WTC11 (cell line): Measurements from ENCODE around the gene FRAT1.

Source experiments
- CTCF ChIP-seq: fragments of 200-600 bp; IDR thresholded peaks from 2 replicates; pipeline ENCODE4 v1.8.0; 2022; ENCODE audit warnings: antibody characterized with exemption
- ETV6 ChIP-seq: sonication (generic); formaldehyde crosslinking; IDR thresholded peaks from 2 replicates; pipeline ENCODE4 v1.8.1; 2022; ENCODE audit warnings: mild to moderate bottlenecking, missing genetic modification reagents
- SMAD4 ChIP-seq: sonication (generic); formaldehyde crosslinking; IDR thresholded peaks from 2 replicates; pipeline ENCODE4 v1.8.0; 2022; ENCODE audit warnings: mild to moderate bottlenecking, missing genetic modification reagents
- SP1 ChIP-seq: sonication (generic); formaldehyde crosslinking; conservative IDR thresholded peaks from 2 replicates; pipeline ENCODE4 v1.8.1; 2022; ENCODE audit warnings: missing genetic modification reagents
- TCF7 ChIP-seq: sonication (generic); formaldehyde crosslinking; IDR thresholded peaks from 2 replicates; pipeline ENCODE4 v1.8.0; 2022; ENCODE audit warnings: mild to moderate bottlenecking, low read depth, missing genetic modification reagents, moderate library complexity
- ZNF121 ChIP-seq: sonication (generic); formaldehyde crosslinking; IDR thresholded peaks from 2 replicates; pipeline ENCODE4 v1.8.0; 2023; ENCODE audit warnings: missing genetic modification reagents

GRCh38 chr10:97325754-97326153, 6.7 kb downstream of the FRAT1 start:
- TF ChIP-seq CTCF = no peak
- TF ChIP-seq TCF7 = no peak
- no peak for TF ChIP-seq SMAD4
- TF ChIP-seq SP1 = no peak
- TF ChIP-seq ETV6 (CRISPR knock-in tag) = no peak
- no peak for TF ChIP-seq ZNF121 (CRISPR knock-in tag)
